GM23248 (cell line): ENCODE data around the gene C20orf144.

ENCODE experiments used
- EZH2 ChIP-seq: fragments of 200-600 bp; sonication (generic); IDR thresholded peaks from 2 replicates; pipeline ENCODE4 v1.6.1; 2018; ENCODE audit warnings: antibody characterized with exemption, mild to moderate bottlenecking; ENCODE audit not compliant: insufficient read depth, poor library complexity, severe bottlenecking
- EZH2phosphoT487 ChIP-seq: fragments of 200-600 bp; sonication (generic); IDR thresholded peaks from 2 replicates; pipeline ENCODE4 v1.6.1; 2018; ENCODE audit warnings: antibody characterized with exemption, moderate library complexity, mild to moderate bottlenecking, low read depth; ENCODE audit not compliant: insufficient read depth

DNA sequence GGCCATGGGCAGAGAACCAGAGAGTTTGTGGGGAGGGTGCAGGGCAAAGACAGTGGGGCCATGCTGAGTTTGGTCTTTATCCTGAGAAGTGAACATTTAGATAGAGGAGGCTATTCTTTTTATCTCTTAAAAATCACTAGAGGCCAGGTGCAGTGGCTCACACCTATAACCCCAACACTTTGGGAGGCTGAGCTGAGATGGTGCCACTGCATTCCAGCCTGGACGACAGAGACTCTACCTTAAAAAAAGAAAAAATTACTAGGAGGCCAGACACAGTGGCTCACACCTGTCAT lies 49.3 kb downstream of the C20orf144 start:
- TF ChIP-seq EZH2phosphoT487, result no peak
- TF ChIP-seq EZH2, result no peak
